GM21529 (cell line): Measurements from ENCODE around the gene TBPL2.
"Not testable (repeated sequence)": the region's sequence is repeated elsewhere in the genome, so short reads cannot be mapped to it uniquely, and the experiment has no call there.

Source experiments
- ATAC-seq: cut with Tn5 transposase; IDR thresholded peaks from one replicate; pipeline ENCODE4 v1.9.1; 2021; ENCODE audit not compliant: unreplicated experiment

The TBPL2 gene

DNA sequence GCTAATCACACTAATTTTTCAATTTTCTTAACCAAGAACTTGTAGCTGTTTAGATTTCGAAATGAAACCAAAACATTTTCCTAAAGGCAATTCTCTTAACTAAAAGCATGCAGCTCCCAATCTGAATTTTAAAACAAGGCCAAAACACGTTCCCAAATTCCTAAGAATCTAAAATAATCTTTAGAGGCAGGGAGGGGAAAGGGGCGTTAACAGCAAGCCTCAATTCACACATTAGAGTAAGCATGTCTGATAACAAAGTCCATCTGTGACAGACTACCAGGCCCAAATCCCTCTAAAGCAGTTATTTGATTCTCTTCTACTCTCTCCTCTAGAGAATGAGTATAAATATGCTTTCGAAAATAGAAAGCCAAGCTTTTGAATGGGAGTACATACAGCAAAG is 29.5 kb downstream of the TBPL2 start:
- no peak for ATAC-seq

DNA sequence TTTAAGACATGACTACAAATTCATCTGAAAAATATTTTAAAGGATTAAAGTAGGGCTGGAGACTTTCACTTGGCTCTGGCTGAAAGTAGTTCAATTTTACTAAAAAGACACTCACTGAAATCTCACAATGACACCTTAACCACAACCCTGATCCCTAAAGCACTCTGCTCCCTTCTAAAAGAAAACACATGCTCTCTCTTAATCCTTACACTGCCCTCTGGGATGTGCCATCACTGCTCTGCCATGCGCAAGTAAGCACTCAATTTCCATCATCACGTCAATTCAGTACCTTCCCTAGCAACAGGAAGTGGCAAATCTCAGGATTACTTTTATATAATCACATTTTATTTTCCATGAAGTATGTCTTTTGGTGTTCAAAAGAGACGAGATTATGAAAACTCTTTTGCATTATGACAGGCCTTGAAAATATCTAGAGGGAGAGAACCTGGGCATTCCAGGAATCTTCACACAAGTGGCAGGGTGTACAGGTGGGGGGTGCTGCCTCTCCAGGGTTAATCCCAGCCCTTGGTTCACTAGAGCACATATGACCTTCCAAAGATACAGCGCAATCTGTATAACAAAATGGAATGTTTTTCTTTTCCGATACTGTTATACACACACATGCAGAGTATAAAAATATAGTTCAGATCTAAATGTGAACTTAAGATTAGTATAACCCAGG is 36.1 kb downstream of the TBPL2 start:
- ATAC-seq = no peak

- no peak for ATAC-seq
These were observed 38.7 kb downstream of the TBPL2 start for GRCh38 chr14:55401751-55402150.

DNA sequence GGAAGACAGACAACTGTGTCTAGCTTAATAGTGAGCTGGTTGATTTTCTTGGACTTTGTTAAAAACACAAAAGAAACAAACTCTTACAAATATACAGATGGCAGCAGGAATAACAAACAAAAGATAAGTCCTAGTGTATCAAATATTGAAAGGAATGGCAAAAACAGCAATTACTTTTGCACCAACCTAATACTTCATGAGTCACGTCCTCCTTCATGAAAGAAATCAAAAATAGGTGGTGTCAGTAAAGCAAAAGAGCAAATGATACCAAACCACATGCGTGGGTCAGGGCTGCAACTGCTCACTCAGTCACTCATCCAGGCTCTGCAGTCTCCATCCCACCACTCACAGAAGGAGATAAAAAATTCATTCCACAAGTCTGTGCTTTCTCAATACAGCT is 40.6 kb downstream of the TBPL2 start:
- ATAC-seq = no peak

DNA sequence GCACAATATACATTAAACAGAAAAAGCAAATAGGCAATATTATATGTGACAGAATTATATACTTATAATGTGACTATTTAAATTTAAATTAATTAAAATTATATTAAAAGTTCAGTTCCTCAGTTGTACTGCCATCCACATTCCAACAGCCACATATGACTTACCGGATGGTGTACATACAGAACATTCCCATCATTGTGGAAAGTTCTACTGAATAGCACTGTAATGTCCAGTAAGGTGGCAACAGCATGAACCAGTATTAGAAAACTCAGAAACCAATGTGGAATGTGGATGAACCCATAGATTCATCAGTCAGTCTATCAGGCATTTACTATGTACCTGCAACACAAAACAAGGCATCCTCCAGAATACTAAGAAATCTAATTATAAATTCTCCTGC is 41.2 kb downstream of the TBPL2 start:
- ATAC-seq = no peak

GRCh38 chr14:55398679-55399078 is 41.7 kb downstream of the TBPL2 start:
- no peak for ATAC-seq

DNA sequence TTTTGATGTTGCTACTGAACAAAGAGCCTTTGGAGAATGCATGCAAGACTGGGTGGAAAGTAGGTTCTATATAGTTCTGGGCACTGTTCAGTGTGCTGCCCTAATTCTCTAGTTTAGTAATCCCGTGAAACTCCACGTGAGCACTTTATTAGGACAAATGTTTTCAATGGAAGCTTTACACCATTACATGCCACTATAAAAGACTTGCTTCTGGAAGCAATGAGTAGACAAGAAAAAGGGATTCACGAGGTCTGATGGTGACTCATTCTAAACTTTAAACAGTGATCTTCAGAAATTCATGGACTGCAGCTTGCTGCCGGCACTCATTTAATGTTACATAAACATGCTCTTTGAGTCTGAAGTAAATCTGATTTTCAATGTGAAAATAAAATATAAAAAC is 51.1 kb downstream of the TBPL2 start:
- ATAC-seq = no peak

- ATAC-seq = no peak
These were observed 52.3 kb downstream of the TBPL2 start for GRCh38 chr14:55388160-55388559.

- no peak for ATAC-seq
These were observed 53.3 kb downstream of the TBPL2 start for GRCh38 chr14:55387121-55387520.

GRCh38 chr14:55386037-55386808 is 54.2 kb downstream of the TBPL2 start:
- no peak for ATAC-seq

GRCh38 chr14:55384536-55384935 is 55.9 kb downstream of the TBPL2 start:
- ATAC-seq = no peak

DNA sequence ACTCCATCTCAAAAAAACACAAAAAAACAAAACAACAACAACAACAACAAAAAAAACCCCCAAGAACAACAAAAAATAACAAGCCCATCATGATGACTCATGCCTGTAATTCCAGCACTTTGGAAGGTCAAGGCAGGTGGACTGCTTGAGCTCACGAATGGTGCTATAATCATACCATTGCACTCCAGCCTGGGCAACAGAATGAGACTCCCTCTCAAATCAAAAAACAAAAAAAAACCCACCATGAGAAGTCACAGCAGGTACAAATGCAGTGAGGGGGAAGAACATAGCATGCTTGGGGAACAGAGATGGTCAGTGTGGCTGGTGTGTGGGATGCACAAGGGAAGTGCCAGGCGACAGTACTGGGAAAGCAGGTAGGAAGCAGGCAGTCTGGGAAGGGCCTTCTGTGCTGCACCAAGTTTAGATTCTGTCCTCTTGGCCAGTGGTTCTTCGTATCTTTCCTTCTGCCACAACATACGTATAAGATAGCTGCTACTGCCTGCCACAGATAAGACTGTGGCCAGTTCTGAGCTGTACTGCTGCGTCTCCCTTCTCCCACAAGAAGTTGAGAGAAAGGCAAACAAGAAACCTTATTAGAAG is 56.8 kb downstream of the TBPL2 start:
- no peak for ATAC-seq

- not testable (repeated sequence) for ATAC-seq
These were observed 57.4 kb downstream of the TBPL2 start for GRCh38 chr14:55383056-55383466.

DNA sequence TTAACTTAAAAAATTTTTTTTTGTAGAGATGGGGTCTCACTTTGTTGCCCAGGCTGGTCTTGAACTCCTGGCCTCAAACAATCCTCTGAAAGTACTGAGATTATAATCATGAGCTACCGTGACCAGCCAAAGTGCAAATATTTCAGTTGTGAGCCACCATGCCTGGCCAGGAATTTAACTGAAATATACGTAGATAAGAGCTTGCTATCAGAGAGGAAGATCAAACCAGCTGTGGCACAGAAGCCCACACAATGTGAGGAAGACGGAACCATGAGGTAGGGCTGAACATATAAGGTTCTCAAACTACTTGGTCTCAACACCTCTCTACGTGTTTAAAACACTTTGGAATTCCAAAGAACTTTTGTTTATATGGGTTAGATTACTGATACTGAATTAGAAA is 57.9 kb downstream of the TBPL2 start:
- ATAC-seq = no peak

GRCh38 chr14:55381561-55381960 is 58.9 kb downstream of the TBPL2 start:
- ATAC-seq = no peak

DNA sequence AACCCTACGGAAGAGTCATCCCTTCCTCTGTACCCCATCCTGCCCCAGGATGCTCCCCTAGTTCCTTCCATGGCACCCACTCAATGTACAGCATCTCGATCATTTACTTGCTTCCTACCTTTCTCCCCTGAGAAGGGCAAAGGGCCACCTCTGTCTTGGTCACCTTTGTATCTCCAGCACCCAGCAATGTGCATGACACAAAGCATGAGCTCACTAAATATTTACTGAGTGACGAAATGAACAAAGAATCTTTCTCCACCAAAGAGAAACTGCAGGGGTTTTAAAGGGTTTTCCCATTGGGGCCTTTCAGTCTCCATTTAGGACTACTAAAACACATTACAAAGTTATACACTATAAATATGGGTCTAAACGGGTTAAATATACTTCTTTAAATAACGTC is 59.4 kb downstream of the TBPL2 start:
- no peak for ATAC-seq

DNA sequence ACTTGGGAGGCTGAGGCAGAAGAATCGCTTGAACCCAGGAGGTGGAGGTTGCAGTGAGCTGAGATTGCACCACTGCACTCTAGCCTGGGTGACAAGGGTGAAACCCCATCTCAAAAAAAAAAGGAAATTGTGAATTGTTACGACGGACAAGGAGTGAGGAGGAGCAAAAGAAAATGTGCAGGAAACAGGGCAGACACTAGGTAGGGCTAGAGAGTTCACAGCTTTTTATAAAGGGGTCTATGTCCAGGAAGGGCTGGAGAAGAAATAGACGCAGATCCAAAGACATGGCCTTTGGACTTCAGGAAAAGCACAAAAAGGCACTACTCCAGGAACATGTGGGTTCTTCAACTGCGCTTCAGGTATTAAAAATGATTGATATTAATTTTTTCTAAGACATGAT is 63.2 kb downstream of the TBPL2 start:
- no peak for ATAC-seq

GRCh38 chr14:55374771-55375170 is 65.6 kb downstream of the TBPL2 start:
- no peak for ATAC-seq

DNA sequence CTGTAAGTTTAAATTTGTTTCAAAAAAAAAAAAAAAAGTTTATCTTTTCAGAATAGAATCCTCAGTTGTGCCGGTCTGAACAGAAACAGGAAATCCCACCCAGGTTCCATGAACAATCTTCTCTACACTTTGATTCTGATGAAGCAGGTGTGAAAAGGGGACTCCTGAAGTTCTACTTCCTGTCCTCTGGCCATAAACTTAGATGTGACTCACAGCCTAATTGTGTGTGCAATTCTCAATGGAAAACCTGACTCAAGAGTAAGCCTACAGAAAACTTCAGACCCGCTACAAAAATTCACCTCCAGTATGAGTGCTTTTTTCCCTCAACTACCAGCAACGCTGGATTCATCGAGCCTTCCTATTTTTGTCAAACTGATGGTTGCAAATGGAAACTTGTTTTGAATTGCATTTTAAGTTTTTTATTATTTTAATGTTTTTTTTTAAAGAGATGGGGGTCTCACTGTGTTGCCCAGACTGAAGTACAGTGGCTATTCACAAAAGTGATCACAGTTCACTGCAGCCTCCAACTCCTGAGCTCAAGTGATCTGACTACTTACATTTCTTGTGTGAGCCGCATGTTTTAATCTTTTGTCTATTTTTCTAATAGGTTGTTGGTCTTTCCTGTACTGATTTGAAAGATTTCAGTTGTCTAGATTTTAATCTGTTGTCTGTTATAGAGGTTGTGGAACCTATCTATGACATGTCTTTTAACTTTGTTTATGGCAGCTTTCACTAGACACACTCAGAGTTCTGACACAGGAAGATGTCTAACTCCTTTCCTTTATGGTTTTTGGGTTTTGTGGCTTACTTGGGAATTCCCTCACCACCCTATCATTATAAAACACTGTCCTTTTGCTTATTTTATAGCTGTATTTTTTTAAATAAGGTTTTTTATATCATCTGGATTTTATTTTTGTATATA is 66.4 kb downstream of the TBPL2 start:
- no peak for ATAC-seq

DNA sequence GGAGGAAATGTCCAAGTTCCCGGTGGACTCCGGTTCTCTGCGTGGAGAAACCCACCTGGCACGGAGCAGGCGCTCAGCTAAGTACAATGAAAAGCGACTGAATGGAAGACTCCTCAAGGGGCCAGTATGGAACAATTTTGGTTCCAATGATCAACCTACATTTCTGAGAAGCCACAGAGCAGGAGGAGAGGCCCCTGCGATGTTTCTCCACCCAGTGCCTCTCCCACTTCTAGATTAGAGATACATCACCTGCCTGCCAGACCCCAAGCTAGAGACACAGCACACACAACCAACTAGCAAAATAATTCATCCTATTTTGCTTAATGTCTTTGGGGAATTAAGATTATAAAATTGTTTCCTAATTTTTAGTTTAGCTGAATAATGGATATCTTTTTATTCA is 67.6 kb downstream of the TBPL2 start:
- no peak for ATAC-seq

GRCh38 chr14:55372423-55372822 is 68.0 kb downstream of the TBPL2 start:
- no peak for ATAC-seq
